Measurements from ENCODE around the gene GRM1.

Gene GRM1

GRCh38 chr6:146282837-146283236 lies 254.0 kb downstream of the GRM1 start:
- no peak for DNase-seq

GRCh38 chr6:146284311-146284710 lies 255.4 kb downstream of the GRM1 start:
- DNase-seq: no peak

DNA sequence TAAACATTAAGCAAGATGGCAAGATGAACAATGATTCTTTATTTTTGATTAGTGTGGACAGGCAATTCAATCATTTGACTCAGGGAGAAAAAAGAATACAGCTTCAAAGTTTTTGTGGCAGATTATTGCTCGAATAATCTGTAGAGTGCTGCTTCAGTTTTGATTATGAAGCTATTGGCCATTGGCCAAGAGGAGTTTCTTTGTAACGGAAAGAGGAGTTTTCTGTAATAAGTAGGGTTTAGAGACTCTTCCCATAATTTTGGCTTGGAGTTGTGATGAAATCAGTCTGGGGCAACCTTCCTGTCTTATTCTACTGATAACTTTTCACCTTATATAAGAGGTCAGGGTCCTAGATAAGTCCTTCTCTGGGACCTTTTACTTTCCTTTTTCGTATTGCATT lies 258.1 kb downstream of the GRM1 start:
- no peak for DNase-seq

GRCh38 chr6:146287691-146288369 lies 259.0 kb downstream of the GRM1 start:
- no peak for DNase-seq

- peak in 1 of 2 donors; percentile 1 for DNase-seq
Observed at GRCh38 chr6:146289816-146290588, 261.1 kb downstream of the GRM1 start.

- DNase-seq: no peak
Observed at GRCh38 chr6:146290589-146290901, 261.7 kb downstream of the GRM1 start.

GRCh38 chr6:146292506-146292905 lies 263.6 kb downstream of the GRM1 start:
- DNase-seq: no peak

GRCh38 chr6:146295695-146296094 lies 266.8 kb downstream of the GRM1 start:
- no peak for DNase-seq

GRCh38 chr6:146297815-146298214 lies 269.0 kb downstream of the GRM1 start:
- DNase-seq: no peak

- no peak for DNase-seq
Observed at GRCh38 chr6:146300521-146300920, 271.7 kb downstream of the GRM1 start.

GRCh38 chr6:146301764-146302163 lies 272.9 kb downstream of the GRM1 start:
- DNase-seq: no peak

GRCh38 chr6:146302994-146303393 lies 274.1 kb downstream of the GRM1 start:
- no peak for DNase-seq

DNA sequence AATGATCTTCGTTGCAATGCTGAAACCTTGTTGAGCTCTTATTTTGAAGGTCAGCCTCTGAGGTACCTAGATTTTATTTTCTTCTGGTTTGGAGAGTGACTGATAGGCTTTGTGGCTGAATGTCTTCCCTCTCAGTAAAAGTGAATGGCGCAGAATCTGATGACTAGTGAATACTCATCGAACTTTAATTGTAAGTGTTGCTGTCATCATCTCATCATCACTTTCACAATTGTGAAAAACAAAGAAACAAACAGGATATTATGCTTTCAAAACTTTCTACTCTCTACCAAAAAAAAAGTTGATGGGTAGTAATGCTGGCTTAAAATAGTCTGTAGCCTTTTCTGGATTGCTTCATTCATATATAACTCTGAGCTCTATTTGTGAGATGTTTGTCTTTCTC lies 275.3 kb downstream of the GRM1 start:
- no peak for DNase-seq

DNA sequence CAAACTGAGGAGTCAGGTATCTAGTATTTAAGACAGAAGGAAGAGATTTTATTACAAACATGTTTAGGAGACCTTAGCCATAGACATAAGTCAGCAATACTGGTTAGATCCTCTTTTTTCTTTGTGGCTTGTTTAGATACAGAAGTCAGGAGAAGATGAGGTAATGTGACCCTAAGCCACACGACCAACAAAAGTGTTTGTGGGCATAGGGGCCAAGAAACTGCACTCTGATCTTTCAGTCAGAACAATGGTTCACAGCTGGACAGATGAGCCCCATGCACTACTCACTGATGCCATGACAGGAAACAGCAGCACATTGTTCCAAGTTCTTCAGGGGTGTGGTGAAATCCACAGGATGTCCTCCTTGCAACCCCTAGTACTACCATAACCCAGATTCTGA lies 276.2 kb downstream of the GRM1 start:
- no peak for DNase-seq

- no peak for DNase-seq
Observed at GRCh38 chr6:146305951-146306350, 277.1 kb downstream of the GRM1 start.

DNA sequence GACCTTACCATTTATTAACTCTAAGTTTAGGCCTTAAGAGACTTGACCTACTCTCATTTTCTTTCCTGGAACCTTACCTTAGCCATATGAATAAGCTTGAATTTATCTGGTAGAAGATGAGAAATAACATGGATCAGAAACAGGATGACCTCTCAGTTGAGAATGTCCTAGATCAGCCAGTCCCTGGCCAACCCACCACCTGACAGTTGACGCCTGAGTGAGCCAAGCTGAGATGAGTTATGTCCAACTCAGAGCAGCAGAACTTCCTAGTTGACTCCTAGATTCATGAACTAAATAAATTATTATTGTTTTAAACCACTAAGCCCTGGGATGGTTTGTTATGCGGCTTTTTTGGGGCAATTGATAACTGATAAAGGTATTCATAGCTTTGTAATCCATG lies 281.8 kb downstream of the GRM1 start:
- no peak for DNase-seq

DNA sequence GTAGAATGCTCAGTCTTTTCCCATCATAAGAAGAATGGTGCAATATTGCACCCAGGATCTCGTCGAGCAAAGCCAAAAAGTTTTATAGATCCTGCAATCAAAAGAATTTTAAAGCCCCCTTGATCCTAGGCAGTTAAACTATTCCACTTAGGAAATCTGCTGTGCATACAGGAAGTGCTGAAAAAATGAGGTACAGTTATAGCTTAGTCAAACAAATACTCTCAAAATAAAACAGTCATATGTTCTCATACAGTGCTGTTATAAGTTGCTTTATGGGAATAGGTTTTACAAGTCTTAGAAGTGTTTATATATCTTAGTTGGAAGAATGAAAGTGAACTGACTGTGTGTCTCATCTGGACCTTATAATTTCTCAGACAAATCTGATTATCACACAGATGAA lies 282.2 kb downstream of the GRM1 start:
- DNase-seq: no peak

DNA sequence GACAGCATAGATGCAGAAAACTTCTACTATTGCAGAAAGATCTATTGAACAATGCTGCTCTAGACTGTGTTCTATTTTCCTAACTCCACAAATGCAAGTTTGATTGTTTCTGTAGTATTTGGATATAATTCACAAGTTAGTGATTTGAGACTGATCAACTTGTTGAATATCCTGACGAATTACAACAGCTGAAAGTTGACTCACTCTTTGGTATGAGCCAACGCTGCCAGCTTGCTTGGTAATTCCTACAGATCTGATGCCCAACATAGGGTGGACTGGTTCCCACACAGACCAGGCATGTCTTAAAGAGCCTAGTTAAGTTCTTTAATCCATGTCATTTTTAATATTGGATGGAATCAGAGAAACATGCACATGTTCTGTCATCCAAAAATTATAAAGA lies 283.7 kb downstream of the GRM1 start:
- no peak for DNase-seq

DNA sequence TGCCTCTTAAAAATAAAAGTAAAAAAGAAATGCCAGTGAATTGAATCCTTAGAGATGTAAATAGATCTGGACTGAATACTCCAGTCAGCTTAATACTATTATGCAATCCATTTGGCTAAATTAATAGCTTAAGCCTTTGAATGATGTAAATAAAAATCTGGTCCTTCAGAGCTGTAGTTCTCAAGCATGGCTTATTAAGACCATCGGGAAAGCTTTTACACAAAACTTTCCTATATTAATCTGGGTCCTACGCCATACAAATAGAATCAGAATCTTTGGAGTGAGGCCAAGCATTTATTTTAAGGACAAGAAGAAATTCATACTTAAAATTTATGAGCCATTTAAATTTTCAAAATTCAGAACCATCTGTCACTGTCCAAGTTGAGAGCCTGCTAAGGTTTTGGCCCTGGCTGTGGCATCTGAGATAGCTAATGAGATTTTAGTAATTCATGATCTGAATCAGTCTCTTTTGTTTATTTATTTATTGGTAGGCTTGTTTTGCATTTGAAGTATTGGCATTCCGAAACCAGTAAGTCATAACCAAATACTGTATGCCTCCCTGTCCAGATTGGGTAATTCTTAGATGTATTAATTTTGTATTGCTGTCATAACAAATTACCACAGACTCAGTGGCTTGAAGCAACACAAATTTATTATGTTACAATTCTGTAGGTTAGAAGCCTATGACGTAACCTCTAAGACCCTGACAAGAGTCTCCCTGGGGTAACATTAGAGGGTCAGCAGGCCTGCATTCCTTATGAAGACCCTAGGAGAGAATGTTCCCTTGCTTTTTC lies 286.7 kb downstream of the GRM1 start:
- DNase-seq: no peak

- DNase-seq: no peak
Observed at GRCh38 chr6:146316175-146316495, 287.3 kb downstream of the GRM1 start.

DNA sequence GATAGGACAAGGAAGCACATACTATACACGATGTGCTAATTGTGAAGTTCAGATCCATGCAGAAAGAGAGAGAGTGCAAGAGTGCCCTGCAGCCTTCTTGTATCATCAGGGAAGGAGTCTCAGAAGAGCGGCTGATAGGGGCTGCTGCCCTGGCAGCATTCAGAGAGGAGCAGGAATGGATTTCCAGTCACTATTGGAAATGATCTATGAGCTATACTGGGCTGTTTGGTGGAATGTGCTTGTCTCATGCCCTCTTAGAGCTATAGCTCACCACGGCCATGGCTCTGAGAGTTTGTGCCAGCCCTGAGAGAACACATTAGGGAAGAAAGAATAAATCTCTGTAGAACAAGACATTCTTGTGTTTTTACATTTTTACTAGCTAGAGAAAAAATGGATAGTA lies 302.2 kb downstream of the GRM1 start:
- no peak for DNase-seq

GRCh38 chr6:146335336-146335735 lies 306.5 kb downstream of the GRM1 start:
- DNase-seq: no peak

- DNase-seq: no peak
Observed at GRCh38 chr6:146336191-146336590, 307.3 kb downstream of the GRM1 start.

DNA sequence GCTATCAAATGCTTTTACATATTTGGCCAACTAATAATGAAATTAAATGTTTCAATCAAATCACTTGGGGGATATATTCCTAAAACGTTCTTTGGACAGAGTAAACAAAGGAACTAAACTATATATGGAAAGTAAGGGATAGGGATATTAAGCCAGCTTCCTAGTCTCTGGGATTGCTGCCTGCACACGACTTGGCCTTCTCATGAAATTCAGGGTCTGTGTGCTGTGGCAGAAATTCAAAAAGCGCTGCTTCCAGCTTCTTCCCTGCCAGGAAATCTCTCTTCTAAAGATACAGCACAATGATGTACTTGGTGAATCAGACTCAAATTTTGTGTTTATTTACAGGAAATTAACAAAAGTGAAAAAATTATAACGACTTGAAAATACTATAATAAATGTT lies 308.5 kb downstream of the GRM1 start:
- DNase-seq: no peak
